Measurements from ENCODE around the gene PXK.

The PXK gene

GRCh38 chr3:58386626-58387365 is 54.1 kb downstream of the PXK start:
- DNase-seq, result no peak

GRCh38 chr3:58387650-58388546 is 55.2 kb downstream of the PXK start:
- no peak for DNase-seq

- no peak for DNase-seq
Measured at GRCh38 chr3:58388550-58389091, 55.9 kb downstream of the PXK start.

GRCh38 chr3:58391156-58391865 is 58.6 kb downstream of the PXK start:
- DNase-seq, result no peak

GRCh38 chr3:58392181-58392580 is 59.5 kb downstream of the PXK start:
- no peak for DNase-seq

GRCh38 chr3:58394339-58394738 is 61.6 kb downstream of the PXK start:
- no peak for DNase-seq

- DNase-seq, result no peak
Measured at GRCh38 chr3:58398669-58399333, 66.1 kb downstream of the PXK start.

GRCh38 chr3:58403513-58404109 is 70.9 kb downstream of the PXK start:
- no peak for DNase-seq

- no peak for DNase-seq
Measured at GRCh38 chr3:58404396-58404795, 71.7 kb downstream of the PXK start.

- DNase-seq, result no peak
Measured at GRCh38 chr3:58408906-58409305, 76.2 kb downstream of the PXK start.

- no peak for DNase-seq
Measured at GRCh38 chr3:58409663-58410062, 77.0 kb downstream of the PXK start.

GRCh38 chr3:58411036-58411435 is 78.3 kb downstream of the PXK start:
- DNase-seq, result no peak

GRCh38 chr3:58411851-58412830 is 79.4 kb downstream of the PXK start:
- no peak for DNase-seq

- no peak for DNase-seq
Measured at GRCh38 chr3:58414538-58415197, 82.0 kb downstream of the PXK start.

GRCh38 chr3:58416191-58416590 is 83.5 kb downstream of the PXK start:
- DNase-seq, result no peak

- no peak for DNase-seq
Measured at GRCh38 chr3:58417075-58417474, 84.4 kb downstream of the PXK start.

- no peak for DNase-seq
Measured at GRCh38 chr3:58418227-58418626, 85.5 kb downstream of the PXK start.

GRCh38 chr3:58419780-58420507 is 87.3 kb downstream of the PXK start:
- DNase-seq, result no peak

GRCh38 chr3:58421004-58421403 is 88.3 kb downstream of the PXK start:
- no peak for DNase-seq
